Measurements from ENCODE around the gene PTK7.
"Not testable (repeated sequence)": the region's sequence is repeated elsewhere in the genome, so short reads cannot be mapped to it uniquely, and the experiment has no call there.

PTK7 gene

GRCh38 chr6:43086022-43086658, 10.0 kb downstream of the PTK7 start:
- no peak for DNase-seq (ENCODE audit: low spot score)

- no peak for DNase-seq (ENCODE audit: low spot score)
Measured at GRCh38 chr6:43088654-43089056, 12.5 kb downstream of the PTK7 start.

DNA sequence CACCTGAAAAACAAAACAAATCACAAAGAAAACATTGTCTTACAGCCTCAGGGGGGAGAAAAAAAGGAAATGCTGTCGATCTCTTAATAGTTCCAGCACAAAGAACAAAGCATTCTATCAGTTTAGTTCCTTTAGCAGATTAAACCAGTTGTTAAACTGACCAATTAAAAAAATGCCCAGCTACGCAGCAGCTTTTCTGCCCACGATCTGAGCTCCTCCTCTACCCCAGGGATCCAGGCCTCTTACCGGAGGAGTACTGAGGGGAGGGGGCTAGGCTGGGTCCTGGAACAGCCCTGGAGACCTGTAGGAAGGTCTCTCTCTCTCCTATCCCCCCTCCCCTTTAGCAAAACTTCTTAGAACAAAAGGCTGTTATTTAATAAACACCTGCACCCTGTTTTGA, 13.4 kb downstream of the PTK7 start:
- DNase-seq (ENCODE audit: low spot score): no peak

DNA sequence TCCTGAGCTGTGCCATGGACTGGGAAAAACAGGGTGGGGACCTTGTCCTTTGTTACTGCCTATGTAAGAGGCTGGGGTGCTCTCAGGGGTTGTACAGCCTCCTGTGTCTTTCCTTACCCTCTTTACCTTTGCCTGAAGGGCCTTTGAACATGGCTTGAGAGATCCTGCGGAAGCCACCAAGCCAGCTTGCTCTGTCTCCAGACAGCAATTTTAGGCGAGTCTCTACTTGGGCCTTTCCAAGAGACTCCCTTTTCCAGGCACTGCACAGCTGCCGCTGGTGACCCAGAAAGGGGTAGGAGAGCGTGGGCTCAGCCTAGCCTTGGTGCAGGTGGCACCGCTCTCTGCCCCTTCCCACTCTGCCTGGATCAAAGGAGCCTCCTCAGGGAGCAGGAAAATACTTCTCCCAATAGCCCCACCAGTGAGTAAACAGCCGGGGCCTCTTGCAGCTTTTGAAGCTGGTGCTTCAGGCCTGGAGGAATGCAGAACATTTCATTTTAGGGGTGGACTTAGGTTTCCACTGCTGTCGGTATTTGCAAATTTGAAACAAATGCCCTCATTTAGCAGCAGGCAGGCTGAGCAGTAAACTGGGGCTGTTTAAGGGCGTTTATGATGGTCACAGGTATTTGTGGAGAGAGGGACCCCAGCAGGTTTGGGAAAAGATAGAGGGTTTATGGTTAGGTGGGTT, 13.9 kb downstream of the PTK7 start:
- DNase-seq (ENCODE audit: low spot score): no peak

GRCh38 chr6:43090559-43090956, 14.4 kb downstream of the PTK7 start:
- DNase-seq (ENCODE audit: low spot score): no peak

GRCh38 chr6:43091020-43091419, 14.9 kb downstream of the PTK7 start:
- DNase-seq (ENCODE audit: low spot score): no peak

DNA sequence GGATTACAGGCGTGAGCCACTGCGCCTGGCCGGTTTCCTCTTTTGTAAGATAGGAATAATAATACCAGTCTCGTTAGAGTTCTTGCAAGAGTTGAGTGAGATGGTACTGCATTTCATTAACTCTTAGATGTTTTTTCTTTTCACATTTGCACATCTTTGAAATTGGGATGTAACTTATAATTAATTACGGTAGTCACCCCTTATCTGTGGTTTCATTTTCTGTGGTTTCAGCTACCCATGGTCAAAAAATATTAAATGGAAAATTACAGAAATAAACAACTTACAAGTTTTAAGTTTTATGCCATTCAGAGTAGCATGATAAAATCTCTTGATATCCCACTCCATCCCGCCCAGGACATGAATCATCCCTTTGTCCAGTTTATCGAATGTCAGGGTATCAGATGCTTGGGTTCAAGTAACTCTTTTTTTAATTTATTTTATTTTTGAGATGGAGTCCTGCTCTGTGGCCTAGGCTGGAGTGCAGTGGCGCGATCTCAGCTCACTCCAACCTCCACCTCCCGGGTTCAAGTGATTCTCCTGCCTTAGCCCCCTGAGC, 15.4 kb downstream of the PTK7 start:
- no peak for DNase-seq (ENCODE audit: low spot score)

DNA sequence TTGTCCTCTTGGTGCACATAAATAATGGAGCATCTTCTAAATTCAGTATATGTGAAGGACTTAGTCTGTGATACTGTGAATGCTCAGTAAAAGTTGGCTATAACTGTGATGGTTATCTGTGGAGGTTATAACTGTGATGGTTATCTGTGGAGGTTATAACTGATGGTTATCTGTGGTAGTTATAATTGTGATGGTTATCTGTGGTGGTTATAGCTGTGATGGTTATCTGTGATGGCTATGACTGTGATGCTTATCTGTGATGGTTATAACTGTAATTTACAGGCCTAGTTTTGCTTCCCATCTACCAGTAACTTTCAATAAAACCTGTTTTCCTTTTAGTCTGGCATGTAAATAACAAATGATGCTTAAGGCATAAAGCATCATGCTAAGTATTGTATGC, 16.5 kb downstream of the PTK7 start:
- DNase-seq (ENCODE audit: low spot score): no peak

DNA sequence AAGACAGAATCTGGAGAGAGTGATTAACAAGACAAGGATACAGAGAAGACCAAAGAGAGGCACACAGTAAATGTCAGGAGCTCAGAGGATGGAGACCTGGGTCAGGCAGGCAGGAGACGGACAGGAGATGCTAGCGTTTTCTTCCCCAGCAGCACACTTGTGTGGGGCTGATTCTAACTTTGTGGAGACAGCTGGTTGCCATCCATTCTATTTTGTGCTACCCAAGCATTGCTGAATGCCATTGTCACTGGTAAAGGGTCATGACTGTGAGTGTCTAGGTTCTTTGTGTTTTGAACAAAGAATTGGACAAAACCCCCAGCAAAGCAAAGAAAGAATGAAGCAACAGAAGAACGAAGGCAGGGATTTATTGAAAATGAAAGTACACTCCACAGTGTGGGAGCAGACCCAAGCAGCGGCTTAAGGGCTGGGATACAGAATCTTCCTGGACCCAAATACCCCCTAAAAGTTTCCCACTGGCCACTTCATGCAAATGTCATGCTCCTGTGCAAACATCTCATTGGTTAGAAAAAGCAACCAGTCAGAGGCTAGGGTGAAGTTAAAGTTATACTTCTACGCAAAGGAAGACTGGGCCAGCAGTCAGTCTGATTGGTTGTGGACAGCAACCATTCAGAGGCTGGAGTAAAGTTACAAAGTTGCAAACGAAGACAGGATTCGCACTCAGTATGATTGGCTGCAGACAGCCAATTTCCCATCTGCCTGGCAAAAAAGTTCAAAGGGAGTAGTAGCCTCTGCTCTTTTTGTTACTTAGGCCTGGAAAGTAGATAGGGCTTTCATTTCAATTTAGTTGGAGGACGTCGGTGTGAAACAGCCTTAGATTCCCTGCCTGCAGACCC, 17.5 kb downstream of the PTK7 start:
- DNase-seq (ENCODE audit: low spot score): no peak

DNA sequence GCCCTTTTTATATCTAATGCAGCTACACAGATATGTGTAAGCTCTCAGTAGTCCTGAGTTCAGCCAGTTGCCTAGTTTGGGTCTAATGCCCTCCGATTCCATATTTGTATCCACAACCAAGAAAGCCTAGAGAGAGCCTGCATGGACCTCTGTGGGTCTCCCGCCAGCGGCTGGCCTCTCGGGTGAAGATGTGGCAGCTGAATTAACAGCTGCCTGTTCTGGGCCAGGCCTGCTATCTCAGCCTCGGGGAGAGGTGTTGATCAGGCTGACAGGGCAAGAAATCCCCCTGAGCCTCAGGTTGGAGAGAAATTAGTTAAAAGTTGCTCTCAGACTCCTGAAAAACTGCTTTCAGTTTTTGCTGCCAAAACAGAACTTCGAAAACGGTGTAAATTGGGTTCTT, 19.8 kb downstream of the PTK7 start:
- no peak for DNase-seq (ENCODE audit: low spot score)

DNA sequence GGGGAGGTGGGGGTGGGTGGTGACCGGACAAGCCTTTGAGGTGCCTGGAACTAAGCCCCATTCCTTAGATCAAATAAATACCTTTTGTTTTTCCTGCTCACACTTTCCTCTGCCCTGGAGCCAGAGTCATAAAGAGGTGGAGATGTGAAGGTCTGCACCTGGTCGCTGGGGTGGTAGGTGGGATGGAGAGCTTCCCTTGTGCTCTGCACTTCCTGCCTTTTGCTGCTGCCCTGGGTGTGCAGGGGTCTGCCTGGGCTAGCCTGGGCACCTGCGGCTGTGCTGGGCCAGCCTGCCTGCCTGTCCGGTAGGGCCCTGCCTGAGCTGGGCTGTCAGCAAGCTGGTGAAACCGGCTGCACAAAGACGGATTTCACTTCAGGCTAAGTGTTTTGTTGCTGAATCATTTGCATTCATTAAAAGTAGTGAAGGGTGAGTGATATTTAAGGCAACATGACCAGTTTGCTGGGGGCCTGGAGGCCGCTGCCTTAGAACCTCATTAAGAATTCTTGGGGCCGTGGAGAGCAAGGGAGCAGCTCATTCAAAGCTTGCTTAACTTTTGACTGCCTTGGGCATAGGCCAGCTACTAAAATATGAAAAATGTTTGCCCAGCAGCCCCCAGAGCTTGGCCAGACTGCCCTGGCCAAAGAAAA, 20.5 kb downstream of the PTK7 start:
- no peak for DNase-seq (ENCODE audit: low spot score)

DNA sequence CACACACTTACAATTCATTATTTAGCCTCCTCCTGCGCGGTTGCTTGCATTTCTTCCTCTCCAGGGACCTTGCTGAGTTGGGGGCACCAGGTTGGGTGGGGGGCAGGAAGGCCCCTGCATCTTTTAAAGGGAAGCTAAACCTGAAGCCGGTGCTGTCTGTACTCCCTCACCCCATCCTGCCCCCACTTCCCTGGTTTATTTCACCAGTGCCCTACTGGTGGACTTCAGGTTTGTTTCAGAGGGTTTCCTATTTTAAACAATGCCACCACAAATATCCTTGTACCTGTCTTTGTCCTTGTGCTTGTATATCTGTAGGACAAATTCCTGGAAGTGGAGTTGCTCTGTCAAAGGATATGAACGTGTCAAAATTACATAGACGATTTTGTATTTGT, 21.0 kb downstream of the PTK7 start:
- DNase-seq (ENCODE audit: low spot score): no peak

DNA sequence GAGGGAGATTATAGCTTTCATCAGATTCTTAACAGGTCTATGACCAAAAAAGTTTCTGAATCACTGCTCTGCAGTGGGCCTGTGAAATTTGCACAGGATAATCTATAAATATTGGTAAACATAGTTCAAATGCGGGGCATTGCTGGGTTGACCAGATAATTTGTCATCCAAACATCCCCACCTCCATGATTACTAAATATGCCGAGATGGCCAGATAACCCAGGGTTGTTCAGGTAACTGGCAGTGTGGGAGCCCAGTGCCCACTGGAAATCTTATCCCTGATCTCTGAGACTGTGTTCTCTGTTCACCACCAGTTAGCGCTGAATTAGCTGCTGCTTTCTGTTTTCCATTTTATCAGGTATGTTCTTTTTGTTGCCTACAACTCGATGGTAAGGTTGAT, 21.4 kb downstream of the PTK7 start:
- DNase-seq (ENCODE audit: low spot score): no peak

- DNase-seq (ENCODE audit: low spot score): no peak
Measured at GRCh38 chr6:43101497-43101896, 25.4 kb downstream of the PTK7 start.

DNA sequence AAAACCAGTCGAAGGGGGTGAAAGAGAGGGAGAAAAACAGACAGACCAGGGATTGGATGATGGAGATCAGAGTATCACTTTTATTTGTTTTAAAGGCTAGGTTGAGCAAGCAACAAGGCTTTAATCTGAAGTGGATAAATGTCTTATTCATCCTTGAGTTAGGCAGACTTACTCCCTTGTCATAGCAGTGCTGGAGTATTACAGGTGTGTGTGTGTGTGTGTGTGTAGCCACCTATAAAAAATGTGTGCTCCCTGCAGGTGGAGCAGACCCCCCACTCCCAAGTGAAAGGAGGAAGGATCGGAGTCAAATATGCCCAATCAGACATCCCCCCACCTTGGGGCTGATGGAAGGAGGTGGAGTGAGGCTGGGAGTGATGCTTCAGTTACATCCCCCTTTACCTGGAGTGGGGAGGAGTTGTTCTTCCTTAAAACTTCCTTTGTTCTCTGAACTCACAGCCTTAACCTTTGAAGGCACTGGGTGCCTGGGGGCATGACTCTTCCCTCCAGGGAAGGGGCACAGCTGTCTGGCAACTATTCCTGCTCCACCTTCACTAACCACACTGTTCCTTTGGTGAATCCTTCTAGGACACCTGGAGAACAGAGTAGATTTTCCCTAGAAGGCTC, 27.3 kb downstream of the PTK7 start:
- no peak for DNase-seq (ENCODE audit: low spot score)

DNA sequence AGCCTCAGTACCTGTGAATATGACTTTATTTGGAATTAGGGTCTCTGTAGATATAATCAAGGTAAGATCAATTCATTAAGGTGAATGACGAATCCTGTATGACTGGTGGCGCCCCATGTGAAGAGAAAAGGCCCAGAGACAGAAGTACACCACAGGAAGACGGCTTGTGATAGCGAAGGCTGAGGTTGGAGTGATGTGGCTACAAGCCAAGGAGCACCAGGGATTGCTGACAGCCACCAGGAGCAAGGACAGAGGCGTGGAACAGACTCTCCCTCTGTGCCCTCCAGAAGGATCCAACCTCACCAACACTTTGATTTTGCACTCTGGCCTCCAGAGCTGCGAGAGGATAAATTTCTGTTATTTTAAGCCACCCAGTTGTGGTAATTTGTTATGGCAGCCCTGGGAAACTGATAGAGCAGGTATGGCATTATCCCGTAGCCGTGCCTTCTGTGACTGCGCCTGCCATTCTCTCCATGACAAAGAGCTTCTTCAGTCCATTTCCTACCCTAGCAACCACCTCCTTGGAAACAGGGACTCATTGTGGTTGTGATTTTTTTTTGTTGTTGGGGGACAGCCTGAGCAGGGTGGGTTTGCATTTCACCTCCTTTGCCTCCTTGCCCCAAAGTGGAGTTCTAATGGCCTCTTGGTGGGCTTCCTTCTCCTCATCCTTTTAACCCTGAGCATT, 29.6 kb downstream of the PTK7 start:
- no peak for DNase-seq (ENCODE audit: low spot score)

GRCh38 chr6:43107344-43108062, 31.4 kb downstream of the PTK7 start:
- no peak for DNase-seq (ENCODE audit: low spot score)

DNA sequence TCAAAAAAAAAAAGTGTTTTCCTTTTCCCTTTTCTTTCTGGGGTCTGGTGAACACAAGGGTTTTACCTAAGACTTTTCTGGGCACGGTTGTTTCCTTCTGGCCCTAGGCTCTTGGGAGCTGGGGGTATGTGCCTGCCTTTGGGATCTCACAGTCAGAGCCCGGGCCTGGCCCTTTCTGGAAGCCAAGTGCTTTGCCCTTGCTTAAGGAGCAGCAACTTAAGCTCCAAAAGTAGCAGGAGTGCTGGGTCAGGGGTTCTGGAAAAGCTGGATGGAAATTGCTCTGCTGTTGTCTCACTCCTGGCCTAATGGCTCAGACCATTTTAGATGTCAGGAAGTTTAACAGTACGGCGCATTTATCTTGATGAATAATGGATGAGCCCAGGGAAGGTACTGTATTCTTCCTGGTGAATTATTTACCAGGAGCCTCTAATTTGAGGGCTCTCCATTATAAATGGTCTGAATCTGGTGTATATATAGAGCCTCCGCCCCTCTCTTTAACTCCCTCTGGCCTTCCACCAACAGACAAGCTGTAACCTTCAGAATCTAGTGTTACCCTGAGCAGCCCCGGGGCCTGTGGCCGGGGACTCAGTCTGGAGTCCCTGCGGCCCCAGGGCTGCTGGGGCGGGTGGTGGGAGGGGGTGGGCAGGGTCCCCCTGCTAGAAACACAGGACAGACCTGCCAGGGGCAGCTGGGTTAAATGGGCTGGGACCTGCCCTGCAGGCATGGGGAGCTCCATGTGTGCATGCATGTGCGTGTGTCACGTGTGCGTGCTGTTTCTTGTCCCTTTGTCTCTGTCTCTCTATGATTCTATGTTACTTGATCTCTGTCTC, 37.5 kb downstream of the PTK7 start:
- no peak for DNase-seq (ENCODE audit: low spot score)

DNA sequence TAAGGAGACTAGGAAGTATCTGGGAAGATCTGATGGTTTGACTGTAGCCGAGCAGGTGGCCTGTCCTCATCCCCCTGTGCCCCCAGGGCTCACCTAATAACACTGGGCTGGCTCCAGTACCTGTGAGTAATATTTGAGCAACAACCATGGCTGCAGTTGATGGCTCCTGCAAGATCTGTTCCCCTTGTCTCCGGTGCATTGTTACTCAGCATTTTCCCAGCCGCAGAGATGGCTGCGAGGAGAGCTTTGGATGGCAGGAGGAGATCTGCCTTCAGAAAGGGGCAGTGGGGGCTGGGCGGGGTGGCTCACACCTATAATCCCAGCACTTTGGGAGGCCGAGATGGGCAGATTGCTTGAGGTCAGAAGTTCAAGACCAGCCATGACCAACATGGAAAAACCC, 39.3 kb downstream of the PTK7 start:
- DNase-seq (ENCODE audit: low spot score): no peak

- DNase-seq (ENCODE audit: low spot score): not testable (repeated sequence)
Measured at GRCh38 chr6:43117466-43117865, 41.4 kb downstream of the PTK7 start.
